ES-I3 (cell line): ENCODE data around the gene UGT1A5.

ENCODE experiments used
- H3K36me3 ChIP-seq: 2 replicates; pipeline ENCODE4 v1.6.1; 2013; ENCODE audit warnings: mild to moderate bottlenecking, low read length, control low read depth, moderate library complexity; ENCODE audit not compliant: insufficient read depth
- H3K4me1 ChIP-seq: 2 replicates; pipeline ENCODE4 v1.6.1; 2013; ENCODE audit warnings: mild to moderate bottlenecking, control low read depth, low read length; ENCODE audit not compliant: insufficient read depth
- H3K9ac ChIP-seq: 2 replicates; pipeline ENCODE4 v1.6.1; 2013; ENCODE audit warnings: low read depth, mild to moderate bottlenecking, low read length, moderate library complexity
- H3K9me3 ChIP-seq: 2 replicates; pipeline ENCODE4 v1.6.1; 2013; ENCODE audit warnings: mild to moderate bottlenecking, low read length, moderate library complexity; ENCODE audit not compliant: control insufficient read depth, insufficient read depth

UGT1A5 gene

GRCh38 chr2:233712611-233713261 is at the start of gene UGT1A5:
Gene UGT1A5, plus strand, starts transcription at chr2:233712907. Its CDS starts 85 bp downstream, at chr2:233712992.
- H3K9ac ChIP-seq = no peak within 1 kb of the TSS
- H3K4me1 ChIP-seq = no peaks in the 10 kb centered on the region; the same call in 1 of the 2 replicates
- H3K9me3 ChIP-seq = no peaks in the 10 kb centered on the region
- no peaks in the 10 kb centered on the region for H3K36me3 ChIP-seq

DNA sequence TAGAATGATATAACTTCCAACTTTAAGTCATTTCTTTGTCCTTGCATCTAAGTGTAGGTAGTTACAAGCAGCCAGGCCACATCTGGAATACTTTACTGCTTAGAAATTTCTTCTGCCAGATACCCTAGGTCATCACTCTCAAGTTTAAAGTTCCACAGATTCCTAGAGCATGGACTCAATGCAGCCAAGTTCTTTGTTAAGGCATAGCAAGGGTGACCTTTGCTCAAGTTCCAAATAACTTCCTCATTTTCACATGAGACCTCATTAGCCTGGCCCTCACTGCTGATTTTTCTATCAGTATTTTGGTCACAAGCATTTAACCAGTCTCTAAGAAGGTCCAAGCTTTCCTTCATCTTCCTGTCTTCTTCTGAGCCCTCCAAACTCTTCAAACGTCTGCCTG is 48.8 kb upstream of the UGT1A5 start:
- no peak overlapping the region for H3K9ac ChIP-seq

DNA sequence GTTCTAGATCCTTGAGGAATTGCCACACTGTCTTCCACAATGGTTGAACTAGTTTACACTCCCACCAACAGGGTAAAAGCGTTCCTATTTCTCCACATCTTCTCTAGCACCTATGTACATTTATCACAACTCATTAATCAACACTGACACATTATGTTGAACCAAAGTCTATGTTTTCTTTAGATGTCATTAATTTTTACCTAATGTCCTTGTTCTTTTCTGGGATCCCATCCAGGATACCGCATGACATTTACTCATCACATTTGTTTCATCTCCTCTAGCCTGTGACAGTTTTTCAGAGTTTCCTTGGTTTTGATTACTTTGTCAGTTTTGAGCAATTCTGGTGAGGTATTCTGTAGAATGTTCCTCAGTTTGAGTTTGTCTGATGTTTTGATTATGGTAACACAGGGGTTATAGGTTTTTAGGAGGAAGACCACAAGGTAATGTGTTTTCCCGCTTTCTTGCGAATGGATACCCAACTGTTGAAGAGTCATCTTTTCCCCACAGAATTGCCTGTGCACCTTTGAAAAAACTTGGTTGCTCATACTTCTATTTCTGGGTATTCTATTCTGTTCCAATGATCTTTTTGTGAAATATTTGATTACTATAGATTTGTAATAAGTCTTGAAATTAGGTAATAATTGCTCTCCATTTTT is 44.0 kb upstream of the UGT1A5 start:
- no peaks in the 10 kb centered on the region for H3K9me3 ChIP-seq
- no peaks in the 10 kb centered on the region for H3K4me1 ChIP-seq
- no peaks in the 10 kb centered on the region for H3K36me3 ChIP-seq
- H3K9ac ChIP-seq = no peak overlapping the region

More for the DNA sequence above, 48.8 kb upstream of the UGT1A5 start:
- Histone ChIP-seq H3K9me3 (no peaks in the 10 kb centered on the region), H3K36me3 (no peaks in the 10 kb centered on the region), H3K4me1 (no peaks in the 10 kb centered on the region)

GRCh38 chr2:233671290-233672161 is 41.2 kb upstream of the UGT1A5 start, which contains the start of gene UGT1A9:
Gene UGT1A9, plus strand, starts transcription at chr2:233671898. Its CDS starts 37 bp downstream, at chr2:233671935.
- H3K36me3 ChIP-seq = no peaks in the 10 kb centered on the region

DNA sequence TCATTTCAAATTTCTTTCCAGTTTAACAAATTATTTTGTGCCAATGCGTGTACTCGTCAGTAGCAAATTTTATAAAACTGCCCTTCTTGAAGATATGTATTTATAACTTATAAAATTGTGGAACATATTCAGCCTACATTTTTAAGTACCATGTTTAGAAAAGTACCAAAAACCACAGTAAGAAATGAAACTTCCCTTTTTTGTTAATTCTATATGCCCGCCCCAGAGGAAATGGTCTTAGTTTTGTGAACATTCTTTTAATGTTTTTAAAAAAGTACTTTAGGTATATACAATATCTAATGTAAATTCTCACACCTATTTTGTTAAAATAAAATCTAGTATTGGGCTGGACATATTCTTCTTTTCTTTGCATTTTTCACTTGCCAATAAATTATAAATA is 39.8 kb upstream of the UGT1A5 start:
- no peaks in the 10 kb centered on the region for H3K9me3 ChIP-seq
- H3K4me1 ChIP-seq = no peaks in the 10 kb centered on the region
- no peak overlapping the region for H3K9ac ChIP-seq
- H3K36me3 ChIP-seq = no peaks in the 10 kb centered on the region

More at GRCh38 chr2:233671290-233672161, 41.2 kb upstream of the UGT1A5 start, which contains the start of gene UGT1A9:
- H3K9ac ChIP-seq = no peak within 1 kb of the TSS
- no peaks in the 10 kb centered on the region for H3K9me3 ChIP-seq
- no peaks in the 10 kb centered on the region for H3K4me1 ChIP-seq

DNA sequence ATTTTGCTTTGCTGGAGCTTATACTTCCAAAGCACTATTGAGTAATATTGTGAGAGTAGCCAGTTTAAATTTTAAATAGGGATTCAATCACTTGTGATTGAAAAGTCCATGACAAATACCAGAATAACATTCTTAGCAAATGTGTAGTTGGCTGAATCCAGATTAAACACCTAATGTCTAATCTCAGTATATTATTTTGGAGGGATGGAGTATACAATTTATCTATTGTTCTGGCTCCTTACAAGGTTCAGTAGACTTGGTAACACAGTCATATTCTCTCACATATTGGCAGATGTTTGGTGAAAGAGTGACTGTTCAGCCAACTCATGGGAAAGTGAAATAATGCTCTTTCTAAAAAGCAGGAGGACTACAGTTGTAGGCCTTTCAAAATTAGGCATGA is 38.8 kb upstream of the UGT1A5 start:
- Histone ChIP-seq H3K9me3 (no peaks in the 10 kb centered on the region), H3K36me3 (no peaks in the 10 kb centered on the region), H3K4me1 (no peaks in the 10 kb centered on the region), H3K9ac (no peak overlapping the region)

DNA sequence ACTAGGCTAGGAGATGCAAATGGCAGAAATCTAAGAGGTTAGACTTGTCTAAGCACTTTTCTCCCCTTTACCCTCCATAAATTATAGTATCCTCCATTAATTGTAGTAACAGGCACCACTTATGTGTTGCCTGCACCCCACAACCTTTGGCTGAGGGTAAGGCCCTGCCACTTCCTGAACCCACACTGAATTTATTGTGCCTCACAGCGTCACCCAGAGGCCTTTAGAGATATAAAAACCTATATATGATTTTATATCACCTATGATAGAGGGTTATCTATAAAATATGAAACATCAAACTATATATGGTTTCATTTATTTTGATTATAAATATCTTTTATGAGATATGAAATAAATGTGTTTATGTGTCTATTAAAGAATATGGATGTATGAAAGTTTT is 38.4 kb upstream of the UGT1A5 start:
- Histone ChIP-seq H3K4me1 (no peaks in the 10 kb centered on the region), H3K36me3 (no peaks in the 10 kb centered on the region), H3K9ac (no peak overlapping the region), H3K9me3 (no peaks in the 10 kb centered on the region)

GRCh38 chr2:233674995-233675394 is 37.7 kb upstream of the UGT1A5 start:
- H3K36me3 ChIP-seq = no peaks in the 10 kb centered on the region
- no peaks in the 10 kb centered on the region for H3K9me3 ChIP-seq
- H3K9ac ChIP-seq = no peak overlapping the region
- no peaks in the 10 kb centered on the region for H3K4me1 ChIP-seq

DNA sequence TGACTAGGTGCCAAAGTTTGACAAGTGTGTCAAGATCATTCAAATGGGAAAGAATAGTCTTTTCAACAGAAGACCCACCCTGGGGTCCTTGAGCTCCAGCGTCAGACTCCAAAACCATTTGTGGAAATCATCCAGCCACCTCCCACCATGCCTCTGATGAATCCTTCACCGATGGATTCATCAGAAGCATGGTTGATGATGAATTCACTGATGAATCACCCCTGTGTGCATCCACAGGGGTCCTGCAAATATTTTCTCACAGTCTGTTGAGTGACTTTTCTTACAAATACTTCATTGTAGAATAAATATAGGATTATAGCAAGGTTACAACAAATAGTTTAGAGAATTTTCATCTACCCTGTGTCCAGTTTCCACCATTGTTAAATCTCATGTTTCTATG is 36.7 kb upstream of the UGT1A5 start:
- Histone ChIP-seq H3K36me3 (no peaks in the 10 kb centered on the region), H3K4me1 (no peaks in the 10 kb centered on the region; the same call in 1 of the 2 replicates), H3K9ac (no peak overlapping the region), H3K9me3 (no peaks in the 10 kb centered on the region)

GRCh38 chr2:233679196-233679595 is 33.5 kb upstream of the UGT1A5 start:
- H3K9ac ChIP-seq = no peak overlapping the region

DNA sequence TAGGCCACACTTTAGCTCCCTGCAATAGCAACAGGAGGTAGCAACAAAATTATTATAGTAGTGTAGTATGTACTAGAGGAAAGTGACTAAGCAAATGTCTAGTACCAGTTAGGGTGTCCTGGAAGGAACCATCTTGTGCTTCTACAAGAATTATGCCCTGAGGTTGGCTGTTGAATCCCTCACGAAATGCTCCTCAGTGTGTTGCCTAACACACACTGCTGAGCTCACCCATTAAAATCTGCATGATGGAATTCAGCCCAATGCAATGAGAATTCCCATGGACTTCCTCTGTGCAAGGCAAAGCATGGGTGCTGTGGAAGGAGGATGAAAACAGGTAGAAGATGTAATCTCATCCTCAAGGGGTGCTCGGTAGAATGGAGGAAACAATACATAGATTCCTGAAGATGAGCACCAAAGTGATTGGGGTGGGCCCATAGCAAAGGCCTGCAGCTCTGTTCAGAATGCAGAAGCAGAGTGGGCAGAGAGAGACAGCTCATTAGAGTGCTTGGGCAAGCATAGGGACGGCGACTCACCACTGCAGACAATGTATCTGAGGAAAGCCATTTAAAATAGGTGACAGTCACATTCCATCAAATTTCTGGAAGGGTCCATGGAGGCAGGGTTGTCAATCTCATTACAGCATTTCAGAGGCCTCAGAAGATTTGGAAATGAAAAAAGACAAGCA is 32.2 kb upstream of the UGT1A5 start:
- Histone ChIP-seq H3K4me1 (no peaks in the 10 kb centered on the region; the same call in 1 of the 2 replicates), H3K9ac (no peak overlapping the region), H3K9me3 (no peaks in the 10 kb centered on the region), H3K36me3 (no peaks in the 10 kb centered on the region)

More at GRCh38 chr2:233679196-233679595, 33.5 kb upstream of the UGT1A5 start:
- no peaks in the 10 kb centered on the region for H3K9me3 ChIP-seq
- no peaks in the 10 kb centered on the region; the same call in 1 of the 2 replicates for H3K4me1 ChIP-seq
- no peaks in the 10 kb centered on the region for H3K36me3 ChIP-seq

DNA sequence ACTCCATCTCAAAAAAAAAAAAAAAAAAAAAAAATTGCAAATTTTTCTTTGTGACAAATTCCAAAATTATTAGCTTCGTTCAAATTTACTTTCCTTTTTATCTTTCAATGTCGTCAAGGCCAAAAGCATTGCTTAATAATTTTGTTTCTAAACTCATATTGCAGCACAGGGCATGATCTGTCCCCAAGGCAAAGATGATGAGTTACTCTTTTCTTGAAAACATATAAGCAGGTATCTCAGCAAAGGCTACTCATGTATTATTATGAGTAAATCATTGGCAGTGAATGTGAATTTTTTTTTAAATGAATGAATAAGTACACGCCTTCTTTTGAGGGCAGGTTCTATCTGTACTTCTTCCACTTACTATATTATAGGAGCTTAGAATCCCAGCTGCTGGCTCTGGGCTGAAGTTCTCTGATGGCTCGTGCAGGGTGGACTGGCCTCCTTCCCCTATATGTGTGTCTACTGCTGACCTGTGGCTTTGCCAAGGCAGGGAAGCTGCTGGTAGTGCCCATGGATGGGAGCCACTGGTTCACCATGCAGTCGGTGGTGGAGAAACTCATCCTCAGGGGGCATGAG is 31.1 kb upstream of the UGT1A5 start, which contains the start of gene UGT1A7:
Gene UGT1A7 (plus strand): TSS at position 381 of the 579 bp plus-strand sequence. CDS start 37 bp downstream, at position 418.
- no peaks in the 10 kb centered on the region; the same call in 1 of the 2 replicates for H3K4me1 ChIP-seq
- H3K36me3 ChIP-seq = no peaks in the 10 kb centered on the region
- no peak within 1 kb of the TSS for H3K9ac ChIP-seq
- no peaks in the 10 kb centered on the region for H3K9me3 ChIP-seq

DNA sequence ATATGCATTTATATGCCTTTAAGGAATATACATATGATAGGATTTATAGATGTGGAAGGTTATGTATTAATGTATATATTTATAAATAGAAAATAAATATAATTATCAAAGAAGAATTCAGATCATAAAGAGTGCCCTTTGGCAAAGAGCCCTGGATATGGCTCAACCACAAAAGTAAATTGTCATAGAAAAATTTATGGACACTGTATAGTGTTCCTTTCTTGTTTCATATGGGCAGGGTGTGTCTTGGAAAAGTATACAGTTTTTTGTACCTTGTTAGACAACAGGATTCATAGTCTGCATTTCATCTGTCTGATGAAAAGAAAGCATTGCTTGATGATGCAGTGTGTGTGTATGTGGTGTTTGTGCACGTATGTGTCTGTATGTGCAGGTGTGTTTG is 28.1 kb upstream of the UGT1A5 start:
- no peaks in the 10 kb centered on the region for H3K36me3 ChIP-seq
- no peaks in the 10 kb centered on the region; the same call in 1 of the 2 replicates for H3K4me1 ChIP-seq
- no peak overlapping the region for H3K9ac ChIP-seq
- no peaks in the 10 kb centered on the region for H3K9me3 ChIP-seq
